GM12878 (cell line): ENCODE results near the gene NOS1AP. TPM values are rescaled to one million over a fixed set of nuclear protein-coding genes. Genes with fewer than 3 reads are reported as not detected.

ENCODE experiments used
- ATAC-seq: fragments of 200-7000 bp; cut with Tn5 transposase; 3 replicates; pipeline ENCODE4 v1.9.1; 2020; ENCODE audit warnings: mild to moderate bottlenecking, moderate library complexity
- BruUV-seq: library from RNA; stranded (reverse); fragments of 400-500 nt; replicated peaks from 2 replicates; lab custom pipeline; 2021; lab: Mats Ljungman, UMichigan
- CTCF ChIA-PET: fragments of 300-600 bp; sonication (Branson Sonifier 250); formaldehyde crosslinking; extraction: SDS; loops from one replicate; lab custom pipeline; 2021; ENCODE audit warnings: inconsistent platforms; lab: Yijun Ruan, JAX
- POLR2A ChIA-PET: fragments of 350-600 bp; formaldehyde crosslinking; extraction: SDS; loops from one replicate; lab custom pipeline; 2021; ENCODE audit warnings: inconsistent platforms; lab: Charles Lee
- RAD21 ChIA-PET: fragments of 300-600 bp; sonication (Branson Sonifier 250); formaldehyde crosslinking; loops from one replicate; lab custom pipeline; 2023; ENCODE audit warnings: antibody characterized with exemption; ENCODE audit not compliant: unreplicated experiment; lab: Charles Lee
- SMC1A ChIA-PET: fragments of 300-600 bp; sonication (Branson Sonifier 250); formaldehyde crosslinking; loops from one replicate; lab custom pipeline; 2023; ENCODE audit not compliant: unreplicated experiment, uncharacterized antibody; lab: Charles Lee
- DNase-seq: peaks from one replicate; pipeline ENCODE4 v3.0.0-alpha.2; 2011; ENCODE audit warnings: low read depth, low spot score
- FAIRE-seq: peaks from 3 replicates; lab custom pipeline; 2011; peaks lifted over from hg19 to GRCh38; lab: Jason Lieb, UNC
- H2AFZ ChIP-seq: 2 replicates; pipeline ENCODE4 v1.6.0; 2011; ENCODE audit warnings: low read depth, low read length, control low read depth; ENCODE audit not compliant: control insufficient read depth
- H3K27ac ChIP-seq: 2 replicates; pipeline ENCODE4 v1.5.1; 2011; ENCODE audit warnings: control low read depth; ENCODE audit not compliant: control insufficient read depth, insufficient read depth
- H3K27me3 ChIP-seq, 2 experiments: replicated peaks in 1 of 2; 2 replicates each; pipeline versions ENCODE4 v1.6.0 to v1.6.1; 2011; ENCODE audit warnings: low read length in 1 of 2; ENCODE audit not compliant: control insufficient read depth in 2 of 2, insufficient read depth in 2 of 2
- H3K36me3 ChIP-seq, 2 experiments: 2 replicates each; pipeline ENCODE4 v1.5.1; 2011; ENCODE audit warnings: low read length in 1 of 2; ENCODE audit not compliant: control insufficient read depth in 2 of 2, insufficient read depth in 2 of 2
- H3K4me1 ChIP-seq: 2 replicates; pipeline ENCODE4 v1.6.1; 2011; ENCODE audit warnings: mild to moderate bottlenecking, low read length, moderate library complexity, mixed read lengths; ENCODE audit not compliant: control insufficient read depth, insufficient read depth
- H3K4me2 ChIP-seq: 2 replicates; pipeline ENCODE4 v1.6.0; 2011; ENCODE audit warnings: control low read depth; ENCODE audit not compliant: control insufficient read depth, insufficient read depth
- H3K4me3 ChIP-seq: fragments of 200-600 bp; sonication (generic); 2 replicates; pipeline ENCODE4 v1.5.1; 2016
- H3K79me2 ChIP-seq: 2 replicates; pipeline ENCODE4 v1.6.0; 2011; ENCODE audit warnings: low read length; ENCODE audit not compliant: control insufficient read depth, insufficient read depth
- H3K9ac ChIP-seq: 2 replicates; pipeline ENCODE4 v1.8.0; 2011; ENCODE audit warnings: low read length, control low read depth, mixed read lengths; ENCODE audit not compliant: control insufficient read depth, insufficient read depth
- H3K9me3 ChIP-seq: replicated peaks from 3 replicates; pipeline ENCODE4 v1.5.1; 2011; ENCODE audit warnings: mild to moderate bottlenecking, low read length; ENCODE audit not compliant: control insufficient read depth, insufficient read depth
- H4K20me1 ChIP-seq: 2 replicates; pipeline ENCODE4 v1.6.0; 2011; ENCODE audit not compliant: control insufficient read depth, insufficient read depth
- CEBPB ChIP-seq, 2 experiments: fragments of 150-350 bp in 1 of 2; IDR thresholded peaks; 2 replicates each; pipeline ENCODE4 v1.6.1; 2012 to 2014; ENCODE audit warnings: low read depth in 2 of 2, low read length in 2 of 2, borderline replicate concordance in 1 of 2, inconsistent platforms in 1 of 2
- E4F1 ChIP-seq: fragments of 450-650 bp; IDR thresholded peaks from 2 replicates; pipeline ENCODE4 v1.6.1; 2018; ENCODE audit warnings: borderline replicate concordance, mild to moderate bottlenecking; ENCODE audit not compliant: partially characterized antibody
- EZH2 ChIP-seq: IDR thresholded peaks from 2 replicates; pipeline ENCODE4 v1.6.1; 2012; ENCODE audit warnings: low read depth, mild to moderate bottlenecking, control low read depth, inconsistent platforms, low read length, borderline replicate concordance; ENCODE audit not compliant: control insufficient read depth
- GATAD2B ChIP-seq: fragments of 450-650 bp; conservative IDR thresholded peaks from 2 replicates; pipeline ENCODE4 v1.6.1; 2017; ENCODE audit warnings: low read depth, mild to moderate bottlenecking, moderate library complexity
- HDAC6 ChIP-seq: fragments of 200-600 bp; sonication (generic); IDR thresholded peaks from one replicate; pipeline ENCODE4 v1.8.0; 2017; ENCODE audit warnings: antibody characterized with exemption; ENCODE audit not compliant: unreplicated experiment
- IKZF1 ChIP-seq: fragments of 450-650 bp; conservative IDR thresholded peaks from 2 replicates; pipeline ENCODE4 v1.6.1; 2017; ENCODE audit warnings: antibody characterized with exemption, mild to moderate bottlenecking
- IRF4 ChIP-seq: IDR thresholded peaks from 2 replicates; pipeline ENCODE4 v1.6.1; 2011; ENCODE audit warnings: low read depth, low read length
- NR2F1 ChIP-seq: fragments of 450-650 bp; conservative IDR thresholded peaks from 2 replicates; pipeline ENCODE4 v1.6.1; 2017; ENCODE audit warnings: mild to moderate bottlenecking
- PML ChIP-seq: IDR thresholded peaks from 2 replicates; pipeline ENCODE4 v1.6.1; 2012; ENCODE audit warnings: low read length, inconsistent platforms
- POU2F2 ChIP-seq: IDR thresholded peaks from 3 replicates; pipeline ENCODE4 v1.6.1; 2011; ENCODE audit warnings: low read depth, mild to moderate bottlenecking, low read length, borderline replicate concordance
- RB1 ChIP-seq: fragments of 450-650 bp; formaldehyde crosslinking; IDR thresholded peaks from 2 replicates; pipeline ENCODE4 v1.6.1; 2017; ENCODE audit warnings: mild to moderate bottlenecking, borderline replicate concordance
- SMC3 ChIP-seq: IDR thresholded peaks from 2 replicates; pipeline ENCODE4 v1.6.1; 2011; ENCODE audit warnings: low read length, improper control_type of control experiment, borderline replicate concordance
- SRF ChIP-seq, 2 experiments: IDR thresholded peaks; 2 replicates each; pipeline ENCODE4 v1.6.1; 2011; ENCODE audit warnings: low read depth in 2 of 2, low read length in 2 of 2, mild to moderate bottlenecking in 1 of 2, moderate library complexity in 1 of 2
- ZNF207 ChIP-seq: fragments of 450-650 bp; IDR thresholded peaks from 2 replicates; pipeline ENCODE4 v1.6.1; 2014; ENCODE audit warnings: antibody characterized with exemption, mild to moderate bottlenecking, borderline replicate concordance
- ZSCAN29 ChIP-seq: fragments of 450-650 bp; IDR thresholded peaks from 2 replicates; pipeline ENCODE4 v1.6.1; 2017; ENCODE audit warnings: mild to moderate bottlenecking, moderate library complexity
- WGBS: methylation state at CpG from one replicate; pipeline ENCODE4 v1.1.6; 2016; ENCODE audit warnings: low lambda C conversion rate; ENCODE audit not compliant: insufficient replicate concordance, insufficient coverage; ENCODE audit errors: missing lambda C conversion rate; 5-methylcytosine and 5-hydroxymethylcytosine counted together
- in situ Hi-C: fragments of 300-500 bp; cut with MboI; formaldehyde crosslinking; loops from 9 replicates; pipeline ENCODE4 v1.14.3; 2018; ENCODE audit warnings: mixed read lengths
- intact Hi-C: fragments of 100-400 bp; cut with micrococcal nuclease; formaldehyde crosslinking; loops from one replicate; pipeline ENCODE4 v1.14.2; 2022; ENCODE audit not compliant: unreplicated experiment
- polyA plus RNA-seq, 11 experiments: library from polyadenylated mRNA; depleted of rRNA in 4 of 11; unstranded in 6 of 11; stranded (reverse) in 5 of 11; fragments of >200 nt; fragmentation: Nextera tagmentation in 4 of 11; fragmentation: Illumina TruSeq in 1 of 11; extraction: Ambion mirVana in 4 of 11; extraction: Trizol in 1 of 11; gene quantifications; 1 replicate in 1 of 11; 2 replicates in 10 of 11; pipeline versions ENCODE4 v1.2.1 to v1.2.3, GENCODE V29; 2011 to 2016; ENCODE audit warnings: inconsistent platforms in 2 of 11, missing spikeins in 2 of 11, low read depth in 1 of 11
- total RNA-seq, 4 experiments: library from RNA; depleted of rRNA in 3 of 4; stranded (reverse); fragments of >200 nt in 3 of 4; fragmentation: Illumina TruSeq in 1 of 4; extraction: Trizol in 1 of 4; gene quantifications; 2 replicates each; pipeline versions ENCODE4 v1.2.1 to v1.2.3, GENCODE V29; 2013 to 2021
- TF ChIP-seq, protein P1 (sequence below): fragments of 450-650 bp; IDR thresholded peaks from 2 replicates; pipeline ENCODE4 v1.6.1; 2017; ENCODE audit warnings: borderline replicate concordance

Gene NOS1AP
- total and polyA plus RNA-seq, 10 of the 15 experiments (the other 5 are each of a cell fraction or from before 2014, with no cell fraction given): 0.03 to 0.15 TPM; not detected in 8

- RAD21 ChIA-PET: no interaction called here
- no peak for TF ChIP-seq ZSCAN29
- TF ChIP-seq, protein P1, sequence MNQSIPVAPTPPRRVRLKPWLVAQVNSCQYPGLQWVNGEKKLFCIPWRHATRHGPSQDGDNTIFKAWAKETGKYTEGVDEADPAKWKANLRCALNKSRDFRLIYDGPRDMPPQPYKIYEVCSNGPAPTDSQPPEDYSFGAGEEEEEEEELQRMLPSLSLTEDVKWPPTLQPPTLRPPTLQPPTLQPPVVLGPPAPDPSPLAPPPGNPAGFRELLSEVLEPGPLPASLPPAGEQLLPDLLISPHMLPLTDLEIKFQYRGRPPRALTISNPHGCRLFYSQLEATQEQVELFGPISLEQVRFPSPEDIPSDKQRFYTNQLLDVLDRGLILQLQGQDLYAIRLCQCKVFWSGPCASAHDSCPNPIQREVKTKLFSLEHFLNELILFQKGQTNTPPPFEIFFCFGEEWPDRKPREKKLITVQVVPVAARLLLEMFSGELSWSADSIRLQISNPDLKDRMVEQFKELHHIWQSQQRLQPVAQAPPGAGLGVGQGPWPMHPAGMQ: no peak
- TF ChIP-seq ZNF207: no peak
- TF ChIP-seq POU2F2: no peak
- TF ChIP-seq IRF4: no peak
- no peak for TF ChIP-seq SMC3
- no peak for TF ChIP-seq SRF (IDR thresholded peaks at IDR 0.05; ENCODE audit: low read depth in 2 of 2, low read length in 2 of 2)
- TF ChIP-seq HDAC6: no peak
- TF ChIP-seq E4F1: no peak
- no peak for TF ChIP-seq EZH2
- no peak for TF ChIP-seq NR2F1
- TF ChIP-seq GATAD2B: no peak
- no peak for TF ChIP-seq CEBPB (IDR thresholded peaks at IDR 0.05; ENCODE audit: borderline replicate concordance in 1 of 2, low read depth in 2 of 2, low read length in 2 of 2)
- TF ChIP-seq PML: no peak
- no peak for TF ChIP-seq RB1
- no peak for TF ChIP-seq IKZF1
- Histone ChIP-seq H2AFZ (no peak overlapping the region), H3K4me1 (no peaks in the 10 kb centered on the region), H3K9me3 (no peaks in the 10 kb centered on the region), H3K4me3 (no peak overlapping the region), H3K4me2 (no peak overlapping the region), H3K36me3 (no peaks in the 10 kb centered on the region), H3K9ac (no peak overlapping the region), H3K27ac (no peak overlapping the region), H3K79me2 (no peaks in the 10 kb centered on the region), H3K27me3 (no peaks in the 10 kb centered on the region; a peak in 1 of 4 replicates), H4K20me1 (no peaks in the 10 kb centered on the region)
- CTCF ChIA-PET: no interaction called here
- POLR2A ChIA-PET: interaction anchor here (1.0 kb wide), 1 partner anchor 14 kb away, joined by 3 read pairs; no protein-coding TSS in a partner anchor
- FAIRE-seq (no peak), ATAC-seq (no peak), DNase-seq (no peak)
- 9% methylated on average over 4 of the region's 4 CpGs for WGBS
- intact Hi-C loops: no loop called here
- SMC1A ChIA-PET: no interaction called here
- in situ Hi-C loops: no loop called here
- BruUV-seq: no TSS peak
Observed at GRCh38 chr1:162135271-162135775, 65.8 kb downstream of the NOS1AP start.
